Measurements from ENCODE around the gene SLC29A3.
"Not testable (repeated sequence)": the region's sequence is repeated elsewhere in the genome, so short reads cannot be mapped to it uniquely, and the experiment has no call there.

SLC29A3 gene

DNA sequence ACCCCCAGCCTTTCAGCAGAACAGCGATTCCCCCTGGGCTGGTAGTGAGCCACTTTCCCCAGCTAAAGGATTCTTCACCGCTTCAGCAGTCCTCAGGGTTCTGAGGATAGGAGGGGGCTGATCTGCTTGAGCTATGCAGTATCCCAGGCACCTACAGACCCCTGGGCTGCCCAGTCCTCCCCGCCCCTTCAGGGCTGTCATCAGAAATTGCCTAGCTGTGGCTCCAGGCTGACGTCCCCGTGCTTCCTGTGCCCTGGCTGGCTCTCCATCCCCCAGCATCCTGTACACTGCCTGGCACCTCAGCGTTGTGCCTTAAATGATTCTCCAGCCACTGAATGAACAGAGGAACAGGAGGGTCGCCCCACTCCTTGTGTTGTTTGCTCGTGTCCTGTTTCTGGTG is 39.2 kb downstream of the SLC29A3 start:
- Mint-ChIP-seq H3K27me3 (no peaks in the 10 kb centered on the region), H3K27ac (peak overlapping the region in 1 of 2 donors; percentile 38), H3K9me3 (no peaks in the 10 kb centered on the region), H3K36me3 (ENCODE audit: insufficient read depth) (peaks cover 19% of the 10 kb centered on the region), H3K4me1 (ENCODE audit: low read depth in 2 of 2) (no peaks in the 10 kb centered on the region), H3K4me3 (no peak overlapping the region)
- ATAC-seq (replicated peaks) (no peak), DNase-seq (no peak)

DNA sequence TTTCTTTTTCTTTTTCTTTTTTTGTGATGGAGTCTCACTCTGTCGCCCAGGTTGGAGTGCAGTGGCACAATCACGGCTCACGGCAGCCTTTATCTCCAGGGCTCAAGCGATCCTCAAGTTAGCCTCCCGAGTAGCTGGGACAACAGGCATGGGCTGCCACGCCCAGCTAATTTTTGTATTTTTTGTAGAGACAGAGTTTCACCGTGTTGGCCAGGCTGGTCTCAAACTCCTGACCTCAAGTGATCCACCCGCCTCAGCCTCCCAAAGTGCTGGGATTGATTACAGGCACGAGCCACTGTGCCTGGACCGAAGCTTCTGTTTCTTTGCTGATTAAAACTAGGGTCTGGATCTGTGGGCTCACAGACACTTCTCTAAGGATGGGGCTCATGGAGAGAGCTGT is 39.8 kb downstream of the SLC29A3 start:
- not testable (repeated sequence) for H3K4me3 Mint-ChIP-seq; DNase-seq; ATAC-seq (replicated peaks); H3K9me3 Mint-ChIP-seq; H3K4me1 Mint-ChIP-seq (ENCODE audit: low read depth in 2 of 2); H3K27me3 Mint-ChIP-seq
- Mint-ChIP-seq H3K27ac (peak overlapping the region in 1 of 2 donors; percentile 87), H3K36me3 (ENCODE audit: insufficient read depth) (peaks cover 14% of the 10 kb centered on the region)

DNA sequence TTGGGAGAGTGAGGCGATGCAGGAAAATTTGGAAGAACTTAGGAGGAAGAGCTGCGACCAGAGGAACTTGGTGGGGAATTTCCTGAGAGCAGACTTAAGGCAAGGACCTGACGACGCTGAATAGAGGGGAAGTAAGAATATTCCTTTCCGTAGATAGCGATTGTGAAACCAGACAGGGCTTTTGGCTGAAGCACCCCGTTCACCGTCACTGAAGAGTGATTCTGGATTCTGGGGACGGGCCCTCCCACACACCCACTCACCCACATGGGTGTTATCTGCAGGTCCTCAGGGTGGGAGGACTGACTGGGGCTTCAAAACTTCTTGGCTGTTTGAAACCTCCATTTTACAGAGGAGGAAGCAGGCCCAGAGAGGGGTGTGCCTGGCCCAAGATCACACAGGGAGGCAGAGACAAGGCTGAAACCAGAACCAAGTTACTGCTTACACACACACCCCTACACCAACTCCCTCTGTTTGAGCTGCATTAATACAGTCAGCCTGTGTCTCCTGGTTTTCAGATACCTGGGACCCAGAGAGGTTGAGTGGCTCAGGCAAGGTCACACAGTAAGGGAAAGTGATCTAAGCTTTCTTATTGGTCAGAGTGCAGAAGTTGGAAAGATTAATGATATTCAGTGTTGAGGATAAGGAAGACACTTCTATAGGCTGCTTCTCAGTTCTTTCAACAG is 40.4 kb downstream of the SLC29A3 start:
- peaks cover 0 to 4% of the 10 kb centered on the region in 2 donors for H3K4me1 Mint-ChIP-seq (ENCODE audit: low read depth in 2 of 2)
- H3K27me3 Mint-ChIP-seq = no peaks in the 10 kb centered on the region
- peaks cover 14% of the 10 kb centered on the region for H3K36me3 Mint-ChIP-seq (ENCODE audit: insufficient read depth)
- H3K27ac Mint-ChIP-seq = peak overlapping the region in 1 of 2 donors; percentile 87
- no peak overlapping the region for H3K4me3 Mint-ChIP-seq
- no peaks in the 10 kb centered on the region for H3K9me3 Mint-ChIP-seq
- ATAC-seq (replicated peaks) (no peak), DNase-seq (no peak)

DNA sequence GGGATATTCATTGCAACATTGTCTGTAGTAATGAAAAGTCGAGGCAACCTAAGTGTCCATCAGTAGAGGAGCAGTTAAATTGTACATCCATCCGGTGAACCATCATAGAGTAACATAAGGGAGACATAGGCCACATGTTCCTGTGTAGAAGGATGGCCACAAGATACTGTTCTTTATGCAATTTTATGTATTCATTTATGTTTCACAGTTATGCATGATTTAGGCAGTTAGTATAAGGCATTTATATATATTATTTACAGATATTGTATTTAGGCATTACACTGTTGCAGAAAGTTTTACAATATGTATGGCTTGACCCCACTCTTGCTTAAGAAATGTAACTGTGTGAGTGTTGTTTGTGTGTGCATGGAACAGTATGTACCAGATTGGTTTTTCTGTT is 41.7 kb downstream of the SLC29A3 start:
- no peak overlapping the region for H3K4me3 Mint-ChIP-seq
- no peak for DNase-seq
- no peak for ATAC-seq (replicated peaks)
- peaks cover 0 to 13% of the 10 kb centered on the region in 2 donors for H3K4me1 Mint-ChIP-seq (ENCODE audit: low read depth in 2 of 2)
- no peak overlapping the region for H3K27ac Mint-ChIP-seq
- no peaks in the 10 kb centered on the region for H3K9me3 Mint-ChIP-seq
- H3K27me3 Mint-ChIP-seq = no peaks in the 10 kb centered on the region
- peaks cover 18% of the 10 kb centered on the region for H3K36me3 Mint-ChIP-seq (ENCODE audit: insufficient read depth)

DNA sequence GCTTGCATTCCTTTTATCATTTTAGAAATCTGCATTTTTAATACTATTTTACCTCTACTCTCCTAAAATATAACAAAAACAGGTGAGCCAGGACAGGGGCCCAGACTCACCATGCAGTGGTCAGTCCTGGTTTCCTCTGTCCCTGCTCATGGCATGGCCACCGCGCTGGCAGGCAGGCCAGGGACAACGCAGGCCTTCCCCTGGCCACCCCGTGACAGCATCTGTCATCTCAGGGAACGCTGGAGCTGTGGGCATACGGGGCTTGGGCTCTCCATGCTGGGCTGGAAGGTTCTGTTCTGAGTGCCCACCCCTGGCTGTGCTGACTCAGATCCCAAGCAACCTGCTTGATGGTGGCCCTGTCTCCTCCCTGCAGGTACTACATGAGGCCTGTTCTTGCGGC is 42.5 kb downstream of the SLC29A3 start:
- DNase-seq (no peak), ATAC-seq (replicated peaks) (no peak)
- no peaks in the 10 kb centered on the region for H3K9me3 Mint-ChIP-seq
- H3K27me3 Mint-ChIP-seq = no peaks in the 10 kb centered on the region
- peaks cover 18% of the 10 kb centered on the region for H3K36me3 Mint-ChIP-seq (ENCODE audit: insufficient read depth)
- peaks cover 0 to 13% of the 10 kb centered on the region in 2 donors for H3K4me1 Mint-ChIP-seq (ENCODE audit: low read depth in 2 of 2)
- no peak overlapping the region for H3K4me3 Mint-ChIP-seq
- no peak overlapping the region for H3K27ac Mint-ChIP-seq

DNA sequence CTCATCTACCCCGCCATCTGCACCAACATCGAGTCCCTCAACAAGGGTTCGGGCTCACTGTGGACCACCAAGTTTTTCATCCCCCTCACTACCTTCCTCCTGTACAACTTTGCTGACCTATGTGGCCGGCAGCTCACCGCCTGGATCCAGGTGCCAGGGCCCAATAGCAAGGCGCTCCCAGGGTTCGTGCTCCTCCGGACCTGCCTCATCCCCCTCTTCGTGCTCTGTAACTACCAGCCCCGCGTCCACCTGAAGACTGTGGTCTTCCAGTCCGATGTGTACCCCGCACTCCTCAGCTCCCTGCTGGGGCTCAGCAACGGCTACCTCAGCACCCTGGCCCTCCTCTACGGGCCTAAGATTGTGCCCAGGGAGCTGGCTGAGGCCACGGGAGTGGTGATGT is 43.1 kb downstream of the SLC29A3 start:
- Mint-ChIP-seq H3K4me3 (no peak overlapping the region), H3K4me1 (ENCODE audit: low read depth in 2 of 2) (peaks cover 0 to 13% of the 10 kb centered on the region in 2 donors), H3K9me3 (no peaks in the 10 kb centered on the region), H3K36me3 (ENCODE audit: insufficient read depth) (peaks cover 18% of the 10 kb centered on the region), H3K27ac (no peak overlapping the region), H3K27me3 (no peaks in the 10 kb centered on the region)
- no peak for ATAC-seq (replicated peaks)
- no peak for DNase-seq

DNA sequence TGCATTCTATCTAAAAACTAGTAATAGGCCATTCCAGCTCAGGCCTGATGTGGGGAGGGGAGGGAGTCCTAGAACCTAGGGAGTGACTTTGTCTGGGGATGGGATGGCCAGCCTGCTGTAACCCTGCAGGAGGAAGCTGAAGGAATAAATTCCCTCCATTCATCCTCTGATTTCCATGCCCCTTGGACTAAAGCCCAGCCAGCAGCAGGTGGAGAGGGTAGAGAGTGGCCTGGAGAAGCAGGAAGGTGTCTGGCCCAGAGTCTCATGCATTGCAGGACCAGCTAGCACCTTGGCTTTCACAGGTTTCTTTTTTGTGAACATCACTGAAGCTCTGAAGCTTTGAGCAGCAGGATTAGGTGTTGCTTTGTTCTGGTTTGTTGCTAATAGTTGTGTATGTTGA is 44.9 kb downstream of the SLC29A3 start:
- H3K27ac Mint-ChIP-seq = peak overlapping the region in 1 of 2 donors; percentile 38
- no peaks in the 10 kb centered on the region for H3K9me3 Mint-ChIP-seq
- H3K27me3 Mint-ChIP-seq = no peaks in the 10 kb centered on the region
- H3K36me3 Mint-ChIP-seq (ENCODE audit: insufficient read depth) = peaks cover 11% of the 10 kb centered on the region
- ATAC-seq (replicated peaks) (no peak), DNase-seq (no peak)
- peaks cover 0 to 13% of the 10 kb centered on the region in 2 donors for H3K4me1 Mint-ChIP-seq (ENCODE audit: low read depth in 2 of 2)
- H3K4me3 Mint-ChIP-seq = no peak overlapping the region

DNA sequence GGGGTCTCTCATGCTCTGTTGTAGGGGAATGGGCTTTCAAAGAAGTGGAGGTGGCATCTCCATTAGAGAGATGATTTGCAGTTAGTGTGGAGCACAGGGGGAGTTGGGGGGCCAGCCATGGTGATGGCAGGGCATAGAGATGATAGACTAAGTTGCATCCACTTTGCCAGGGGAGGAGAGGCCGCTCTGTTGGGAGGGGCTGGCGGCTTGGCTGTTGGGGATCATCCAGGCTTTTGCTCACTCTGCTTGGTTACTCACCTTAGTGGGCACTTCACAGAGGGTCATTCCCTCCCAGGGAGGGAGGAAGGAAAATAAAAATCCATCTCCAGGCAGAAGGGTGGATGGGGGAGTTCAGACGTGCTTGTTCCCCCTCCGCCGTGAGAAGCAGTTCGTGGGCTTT is 46.3 kb downstream of the SLC29A3 start:
- Mint-ChIP-seq H3K9me3 (no peaks in the 10 kb centered on the region), H3K27ac (no peak overlapping the region), H3K4me3 (no peak overlapping the region), H3K27me3 (peaks cover 0 to 8% of the 10 kb centered on the region in 2 donors), H3K4me1 (ENCODE audit: low read depth in 2 of 2) (peaks cover 0 to 13% of the 10 kb centered on the region in 2 donors), H3K36me3 (ENCODE audit: insufficient read depth) (peaks cover 4% of the 10 kb centered on the region)
- DNase-seq (no peak), ATAC-seq (replicated peaks) (no peak)

DNA sequence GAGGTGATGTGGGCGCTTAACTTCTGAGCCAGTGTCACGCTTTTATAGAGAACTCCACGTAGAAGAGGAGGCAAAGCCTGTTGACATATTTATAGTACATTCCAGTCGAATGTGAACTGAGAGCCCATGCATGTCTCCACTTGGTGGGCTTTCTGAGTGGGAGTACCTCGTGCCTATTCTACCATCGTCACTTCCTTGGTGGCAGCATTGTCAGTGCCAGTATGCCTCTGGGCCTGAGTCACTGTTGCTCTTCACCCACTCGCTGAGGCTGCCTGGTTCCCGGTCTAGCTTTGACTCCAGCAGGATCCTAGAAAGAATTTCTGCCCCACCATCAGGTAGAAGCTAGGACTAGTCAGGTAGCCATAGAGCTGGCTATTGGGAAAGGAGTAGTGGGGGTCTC is 47.6 kb downstream of the SLC29A3 start:
- peaks cover 0 to 13% of the 10 kb centered on the region in 2 donors for H3K4me1 Mint-ChIP-seq (ENCODE audit: low read depth in 2 of 2)
- peak overlapping the region in 1 of 2 donors; percentile 66 for H3K27ac Mint-ChIP-seq
- DNase-seq (no peak), ATAC-seq (replicated peaks) (no peak)
- no peaks in the 10 kb centered on the region for H3K9me3 Mint-ChIP-seq
- H3K27me3 Mint-ChIP-seq = peaks cover 8 to 18% of the 10 kb centered on the region in 2 donors
- H3K4me3 Mint-ChIP-seq = no peak overlapping the region
- peaks cover 4% of the 10 kb centered on the region for H3K36me3 Mint-ChIP-seq (ENCODE audit: insufficient read depth)

DNA sequence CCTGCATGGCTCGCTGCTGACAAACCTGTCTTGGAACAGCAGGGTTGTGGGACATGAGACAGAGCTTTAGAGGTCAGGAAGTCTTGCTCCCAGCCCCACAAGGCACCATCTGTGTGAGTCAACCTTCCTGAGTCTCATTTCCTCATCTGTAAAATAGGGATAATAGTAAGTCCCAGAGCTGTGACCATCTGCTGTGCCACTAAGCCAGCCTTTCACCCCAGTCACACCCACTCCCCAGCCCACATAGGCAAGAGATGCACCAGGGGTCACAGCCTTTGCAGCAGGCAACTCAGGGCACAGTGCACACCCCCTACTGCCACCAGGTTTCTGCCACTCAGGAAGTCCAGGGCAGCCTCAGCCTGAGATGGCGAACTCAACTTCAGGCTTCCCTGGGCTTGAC is 48.2 kb downstream of the SLC29A3 start:
- H3K36me3 Mint-ChIP-seq (ENCODE audit: insufficient read depth) = peaks cover 4% of the 10 kb centered on the region
- ATAC-seq (replicated peaks) (no peak), DNase-seq (no peak)
- H3K27ac Mint-ChIP-seq = no peak overlapping the region
- H3K27me3 Mint-ChIP-seq = peaks cover 11 to 22% of the 10 kb centered on the region in 2 donors
- H3K4me3 Mint-ChIP-seq = no peak overlapping the region
- H3K9me3 Mint-ChIP-seq = no peaks in the 10 kb centered on the region
- H3K4me1 Mint-ChIP-seq (ENCODE audit: low read depth in 2 of 2) = peaks cover 0 to 13% of the 10 kb centered on the region in 2 donors

DNA sequence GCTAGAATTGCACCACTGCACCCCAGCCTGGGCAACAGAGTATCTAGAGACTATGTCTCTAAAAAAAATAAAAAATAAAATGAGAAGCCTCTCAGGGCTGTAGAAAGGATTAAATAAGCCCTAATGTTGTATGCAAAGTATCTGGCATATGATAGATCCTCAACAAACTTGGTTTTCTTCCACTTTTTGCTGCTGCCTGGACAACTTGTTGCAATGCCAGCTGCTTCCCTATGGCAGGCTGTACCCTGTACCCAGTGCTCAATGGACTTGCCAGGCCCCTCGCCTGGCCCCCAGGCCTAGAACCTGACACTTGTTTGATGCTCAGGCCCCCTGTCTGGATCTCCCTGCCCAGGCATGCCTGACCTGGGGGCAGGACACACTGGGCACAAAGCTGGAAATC is 49.1 kb downstream of the SLC29A3 start:
- DNase-seq (no peak), ATAC-seq (replicated peaks) (no peak)
- Mint-ChIP-seq H3K27ac (no peak overlapping the region), H3K27me3 (peaks cover 14 to 23% of the 10 kb centered on the region in 2 donors), H3K4me1 (ENCODE audit: low read depth in 2 of 2) (peaks cover 0 to 13% of the 10 kb centered on the region in 2 donors), H3K4me3 (no peak overlapping the region), H3K36me3 (ENCODE audit: insufficient read depth) (peaks cover 4% of the 10 kb centered on the region), H3K9me3 (no peaks in the 10 kb centered on the region)

DNA sequence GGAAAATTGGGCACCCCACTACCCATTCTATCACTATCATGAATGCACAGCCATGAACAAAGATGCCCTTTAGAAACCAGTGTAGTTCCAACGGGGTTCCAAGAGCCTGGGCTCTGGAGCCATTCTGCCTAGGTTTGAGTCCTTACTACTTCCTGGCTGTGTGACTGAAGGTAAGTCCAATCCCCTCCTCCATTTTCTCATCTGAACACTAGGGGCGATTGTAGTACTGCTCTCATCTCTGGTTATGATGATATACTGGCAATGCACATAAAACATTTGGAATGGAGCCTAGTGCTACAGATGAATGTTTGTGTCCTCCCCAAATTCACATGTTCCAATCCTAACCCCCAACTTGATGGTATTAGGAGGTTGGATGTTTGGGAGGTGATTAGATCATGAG is 49.6 kb downstream of the SLC29A3 start:
- H3K4me3 Mint-ChIP-seq = no peak overlapping the region
- DNase-seq (no peak), ATAC-seq (replicated peaks) (no peak)
- H3K36me3 Mint-ChIP-seq (ENCODE audit: insufficient read depth) = peaks cover 4% of the 10 kb centered on the region
- no peaks in the 10 kb centered on the region for H3K9me3 Mint-ChIP-seq
- H3K27ac Mint-ChIP-seq = no peak overlapping the region
- peaks cover 18 to 28% of the 10 kb centered on the region in 2 donors for H3K27me3 Mint-ChIP-seq
- H3K4me1 Mint-ChIP-seq (ENCODE audit: low read depth in 2 of 2) = peaks cover 0 to 13% of the 10 kb centered on the region in 2 donors

DNA sequence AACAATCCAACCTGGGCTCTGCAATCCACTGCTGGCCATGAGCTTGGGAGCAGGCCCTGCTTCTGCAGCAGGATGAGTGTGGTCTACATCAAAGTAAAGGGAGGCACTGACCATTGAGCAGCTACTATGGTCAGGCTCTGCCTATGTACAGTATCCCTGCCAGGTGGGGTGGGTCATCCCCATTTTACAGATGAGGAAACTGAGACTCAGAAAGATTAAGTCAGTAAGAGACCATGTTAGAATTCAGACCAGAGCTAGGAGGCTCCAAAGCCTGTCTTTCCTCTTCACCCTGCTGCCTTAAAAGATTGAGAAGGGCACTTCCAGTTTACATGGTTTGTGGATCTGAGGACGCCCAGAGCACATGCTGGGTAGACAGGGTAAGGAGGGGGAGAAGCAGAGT is 50.5 kb downstream of the SLC29A3 start:
- Mint-ChIP-seq H3K9me3 (no peaks in the 10 kb centered on the region), H3K27ac (no peak overlapping the region), H3K36me3 (ENCODE audit: insufficient read depth) (peaks cover 4% of the 10 kb centered on the region), H3K4me1 (ENCODE audit: low read depth in 2 of 2) (peaks cover 0 to 7% of the 10 kb centered on the region in 2 donors), H3K27me3 (peaks cover 21 to 37% of the 10 kb centered on the region in 2 donors), H3K4me3 (no peak overlapping the region)
- DNase-seq = no peak
- ATAC-seq (replicated peaks) = no peak

DNA sequence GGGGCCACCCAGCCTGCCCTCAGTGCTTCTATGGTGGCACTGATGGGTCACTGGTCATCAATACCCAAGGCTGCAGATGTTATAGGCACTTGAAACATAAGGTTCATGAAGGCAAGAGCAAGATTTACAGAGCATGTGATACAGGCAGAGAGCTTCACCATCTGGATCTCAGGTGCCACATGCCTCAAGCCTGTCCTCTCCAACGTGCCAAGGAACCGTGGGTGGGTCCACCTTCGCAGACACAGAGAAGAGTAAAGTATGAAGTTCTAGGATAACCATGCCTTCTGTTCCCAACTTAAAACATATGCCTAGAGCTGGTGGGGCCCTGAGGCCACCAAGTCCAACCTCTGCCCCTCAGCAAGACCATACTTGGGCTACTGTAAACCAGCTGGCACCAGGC is 51.0 kb downstream of the SLC29A3 start:
- no peak overlapping the region for H3K27ac Mint-ChIP-seq
- no peaks in the 10 kb centered on the region for H3K9me3 Mint-ChIP-seq
- DNase-seq (no peak), ATAC-seq (replicated peaks) (no peak)
- H3K36me3 Mint-ChIP-seq (ENCODE audit: insufficient read depth) = peaks cover 4% of the 10 kb centered on the region
- H3K4me3 Mint-ChIP-seq = no peak overlapping the region
- peaks cover 0 to 3% of the 10 kb centered on the region in 2 donors for H3K4me1 Mint-ChIP-seq (ENCODE audit: low read depth in 2 of 2)
- peaks cover 21 to 41% of the 10 kb centered on the region in 2 donors for H3K27me3 Mint-ChIP-seq

All from effector memory CD8-positive, alpha-beta T cell (primary cell).